OCI-LY3 (cell line): ENCODE measurements around the gene KIF6.

Source experiments
- EZH2phosphoT487 ChIP-seq: fragments of 200-600 bp; shearing (Covaris generic); IDR thresholded peaks from 2 replicates; pipeline ENCODE4 v1.6.1; 2018; ENCODE audit warnings: antibody characterized with exemption, mixed run types, low read depth
- TF ChIP-seq, protein P1 (sequence below): fragments of 200-600, 300-600 bp; sonication (generic); IDR thresholded peaks from 2 replicates; pipeline ENCODE4 v1.5.1; 2014; ENCODE audit warnings: antibody characterized with exemption, low read length, low read depth

- TF ChIP-seq, protein P1, sequence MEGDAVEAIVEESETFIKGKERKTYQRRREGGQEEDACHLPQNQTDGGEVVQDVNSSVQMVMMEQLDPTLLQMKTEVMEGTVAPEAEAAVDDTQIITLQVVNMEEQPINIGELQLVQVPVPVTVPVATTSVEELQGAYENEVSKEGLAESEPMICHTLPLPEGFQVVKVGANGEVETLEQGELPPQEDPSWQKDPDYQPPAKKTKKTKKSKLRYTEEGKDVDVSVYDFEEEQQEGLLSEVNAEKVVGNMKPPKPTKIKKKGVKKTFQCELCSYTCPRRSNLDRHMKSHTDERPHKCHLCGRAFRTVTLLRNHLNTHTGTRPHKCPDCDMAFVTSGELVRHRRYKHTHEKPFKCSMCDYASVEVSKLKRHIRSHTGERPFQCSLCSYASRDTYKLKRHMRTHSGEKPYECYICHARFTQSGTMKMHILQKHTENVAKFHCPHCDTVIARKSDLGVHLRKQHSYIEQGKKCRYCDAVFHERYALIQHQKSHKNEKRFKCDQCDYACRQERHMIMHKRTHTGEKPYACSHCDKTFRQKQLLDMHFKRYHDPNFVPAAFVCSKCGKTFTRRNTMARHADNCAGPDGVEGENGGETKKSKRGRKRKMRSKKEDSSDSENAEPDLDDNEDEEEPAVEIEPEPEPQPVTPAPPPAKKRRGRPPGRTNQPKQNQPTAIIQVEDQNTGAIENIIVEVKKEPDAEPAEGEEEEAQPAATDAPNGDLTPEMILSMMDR = no peak
- TF ChIP-seq EZH2phosphoT487 = no peak
Observed at GRCh38 chr6:39769012-39769411, 43.8 kb upstream of the KIF6 start.
